Psoas muscle (tissue), 8 donors: ENCODE results near the gene CFAP299. TPM values are rescaled to one million over a fixed set of nuclear protein-coding genes. Genes with fewer than 3 reads are reported as not detected.

Experiments
- ATAC-seq, 4 donors: fragments of 200-7000 bp; cut with Tn5 transposase; one replicate each; pipeline ENCODE4 v1.9.1; 2020; ENCODE audit warnings: moderate library complexity in 3 of 4, mild to moderate bottlenecking in 2 of 4
- DNase-seq, 2 donors: peaks; one replicate each; pipeline ENCODE4 v3.0.0-alpha.2; 2020
- H3K27ac ChIP-seq: fragments of 200-600 bp; one replicate; pipeline ENCODE4 v1.8.0; 2022
- H3K27me3 ChIP-seq, 3 donors: fragments of 200-600 bp in 1 of 3; one replicate each; pipeline versions ENCODE4 v1.6.1 to v1.8.0; 2013 to 2022; ENCODE audit warnings: low read length in 2 of 3, mild to moderate bottlenecking in 2 of 3, moderate library complexity in 1 of 3; ENCODE audit not compliant: insufficient read depth in 3 of 3
- H3K36me3 ChIP-seq, 2 donors: fragments of 200-600 bp in 1 of 2; one replicate each; pipeline versions ENCODE4 v1.6.1 to v1.8.0; 2013 to 2022; ENCODE audit warnings: low read depth in 1 of 2, mild to moderate bottlenecking in 1 of 2, moderate library complexity in 1 of 2; ENCODE audit not compliant: insufficient read depth in 1 of 2
- H3K4me1 ChIP-seq: fragments of 200-600 bp; one replicate; pipeline ENCODE4 v1.8.0; 2022
- H3K4me3 ChIP-seq: fragments of 200-600 bp; one replicate; pipeline ENCODE4 v1.8.0; 2022; ENCODE audit warnings: mild to moderate bottlenecking
- H3K9me3 ChIP-seq: fragments of 200-600 bp; one replicate; pipeline ENCODE4 v1.8.0; 2022
- CTCF ChIP-seq: fragments of 200-600 bp; IDR thresholded peaks from one replicate; pipeline ENCODE4 v1.8.0; 2022; ENCODE audit warnings: antibody characterized with exemption
- WGBS, 3 donors: extraction: QIAGEN DNeasy Blood & Tissue Kit; methylation state at CpG; one replicate each; pipeline versions ENCODE4 v1.1.6 to v1.1.7; 2013; 5-methylcytosine and 5-hydroxymethylcytosine counted together
- intact Hi-C, 2 donors: fragments of 100-400 bp; cut with DNase I; formaldehyde crosslinking; loops; one replicate each; pipeline versions ENCODE4 v1.11.0 to v1.14.2; 2022
- polyA plus RNA-seq, 3 donors: library from polyadenylated mRNA; stranded (reverse); fragments of 200-250 nt; gene quantifications; one replicate each; pipeline ENCODE4 v1.2.3, GENCODE V29; 2013
- total RNA-seq, 4 donors: library from RNA; stranded (reverse); fragmentation: NEBNext Ultra II Directional in 2 of 4; extraction: Animal tissue kit (Norgen Biotek cat#: 25700) in 2 of 4; gene quantifications; one replicate each; pipeline versions ENCODE4 v1.2.1 to v1.2.4, GENCODE V29; 2021 to 2023
- donor health status: healthy with polysubstance abuse.
- donor health status: DM: no; HTN: no; CAD: no; lungs with moderate emphysema.
- donor health status: Bipolar disorder and iron deficiency.
- donor health status: healthy.
- donor health status: DM: yes; HTN: yes; CAD: no.
- donor health status: DM: no; HTN: no; CAD: no.
- donor health status: DM: no; HTN: no; CAD: no.
- donor health status: DM: yes; HTN: yes; CAD: no.

CFAP299 gene
- total and polyA plus RNA-seq, 7 donors: not detected

- TF ChIP-seq CTCF: no peak
- Histone ChIP-seq H3K27me3 (peaks cover 0 to 2% (median 0%) of the 10 kb centered on the region in 3 donors), H3K27ac (no peak overlapping the region), H3K4me3 (no peak overlapping the region), H3K4me1 (no peaks in the 10 kb centered on the region), H3K36me3 (no peaks in the 10 kb centered on the region), H3K9me3 (peaks cover 4% of the 10 kb centered on the region)
- ATAC-seq (no peak), DNase-seq (no peak)
- 78 to 86% (median 81%) methylated on average over 2 of the region's 2 CpGs for WGBS, 3 donors
- intact Hi-C loops: no loop called here
Observed at GRCh38 chr4:80841587-80842281, 506.2 kb downstream of the CFAP299 start.

- H3K4me1 ChIP-seq: no peaks in the 10 kb centered on the region
- no peaks in the 10 kb centered on the region for H3K9me3 ChIP-seq
- no peak for ATAC-seq
- no peaks in the 10 kb centered on the region for H3K36me3 ChIP-seq
- TF ChIP-seq CTCF: no peak
- H3K27me3 ChIP-seq: peaks cover 0 to 2% (median 0%) of the 10 kb centered on the region in 3 donors
- DNase-seq: no peak
- no peak overlapping the region for H3K27ac ChIP-seq
- intact Hi-C loops: no loop called here
- no peak overlapping the region for H3K4me3 ChIP-seq
Observed at GRCh38 chr4:80846210-80846609, 510.7 kb downstream of the CFAP299 start.

- DNase-seq (no peak), ATAC-seq (no peak)
- Histone ChIP-seq H3K4me1 (no peaks in the 10 kb centered on the region), H3K9me3 (no peaks in the 10 kb centered on the region), H3K36me3 (no peaks in the 10 kb centered on the region), H3K27me3 (no peaks in the 10 kb centered on the region), H3K4me3 (no peak overlapping the region), H3K27ac (no peak overlapping the region)
- no peak for TF ChIP-seq CTCF
- intact Hi-C loops: no loop called here
- 54 to 67% (median 58%) methylated on average over 2 of the region's 2 CpGs for WGBS, 3 donors
Observed at GRCh38 chr4:80852061-80852460, 516.5 kb downstream of the CFAP299 start.

- TF ChIP-seq CTCF: no peak
- no peaks in the 10 kb centered on the region for H3K27me3 ChIP-seq
- DNase-seq (no peak), ATAC-seq (no peak)
- H3K9me3 ChIP-seq: no peaks in the 10 kb centered on the region
- WGBS, 3 donors: 89 to 95% (median 90%) methylated on average over 1 of the region's 1 CpG
- H3K36me3 ChIP-seq: no peaks in the 10 kb centered on the region
- intact Hi-C loops: no loop called here
- H3K4me3 ChIP-seq: no peak overlapping the region
- H3K27ac ChIP-seq: no peak overlapping the region
- H3K4me1 ChIP-seq: no peaks in the 10 kb centered on the region
Observed at GRCh38 chr4:80873571-80873970, 538.0 kb downstream of the CFAP299 start.

GRCh38 chr4:80874979-80875378 is 539.4 kb downstream of the CFAP299 start:
- DNase-seq (no peak), ATAC-seq (no peak)
- H3K36me3 ChIP-seq: no peaks in the 10 kb centered on the region
- no peaks in the 10 kb centered on the region for H3K4me1 ChIP-seq
- intact Hi-C loops: no loop called here
- TF ChIP-seq CTCF: no peak
- H3K27ac ChIP-seq: no peak overlapping the region
- 93 to 100% (median 97%) methylated on average over 2 of the region's 2 CpGs for WGBS, 3 donors
- H3K4me3 ChIP-seq: no peak overlapping the region
- H3K27me3 ChIP-seq: no peaks in the 10 kb centered on the region
- no peaks in the 10 kb centered on the region for H3K9me3 ChIP-seq
